Small intestine (tissue), 7 donors: ENCODE data around the gene DIP2B. TPM values are rescaled to one million over a fixed set of nuclear protein-coding genes. Genes with fewer than 3 reads are reported as not detected.
A peak's percentile ranks its signal among the peaks of the same experiment; 100 is the strongest.
"Not testable (repeated sequence)": the region's sequence is repeated elsewhere in the genome, so short reads cannot be mapped to it uniquely, and the experiment has no call there.

Source experiments
- DNase-seq, 2 donors: peaks; one replicate each; pipeline versions ENCODE4 v3.0.0 to v3.0.0-alpha.2; 2013
- FAIRE-seq: peaks from 2 replicates; lab custom pipeline; 2012; peaks lifted over from hg19 to GRCh38; lab: Jason Lieb, UNC
- H3K27ac ChIP-seq, 3 donors: one replicate each; pipeline ENCODE4 v1.5.1; 2013; ENCODE audit warnings: low read length in 2 of 3, mild to moderate bottlenecking in 2 of 3, control low read depth in 1 of 3, inconsistent platforms in 1 of 3, low read depth in 1 of 3, moderate library complexity in 1 of 3
- H3K27me3 ChIP-seq, 3 donors: one replicate each; pipeline ENCODE4 v1.6.1; 2013; ENCODE audit warnings: low read length in 3 of 3, inconsistent platforms in 1 of 3; ENCODE audit not compliant: control insufficient read depth in 3 of 3, insufficient read depth in 3 of 3
- H3K36me3 ChIP-seq, 3 donors: one replicate each; pipeline ENCODE4 v1.6.1; 2013; ENCODE audit warnings: low read length in 3 of 3, inconsistent platforms in 1 of 3, low read depth in 1 of 3, mild to moderate bottlenecking in 1 of 3, moderate library complexity in 1 of 3; ENCODE audit not compliant: control insufficient read depth in 3 of 3, insufficient read depth in 2 of 3
- H3K4me1 ChIP-seq, 3 donors: one replicate each; pipeline ENCODE4 v1.6.1; 2013; ENCODE audit warnings: low read length in 2 of 3, inconsistent platforms in 1 of 3, low read depth in 1 of 3, mild to moderate bottlenecking in 1 of 3, moderate library complexity in 1 of 3; ENCODE audit not compliant: control insufficient read depth in 3 of 3, insufficient read depth in 2 of 3
- H3K4me3 ChIP-seq, 3 donors: one replicate each; pipeline ENCODE4 v1.5.1; 2013; ENCODE audit warnings: low read length in 3 of 3, control low read depth in 1 of 3, inconsistent platforms in 1 of 3, low read depth in 1 of 3, mild to moderate bottlenecking in 1 of 3, moderate library complexity in 1 of 3
- H3K9me3 ChIP-seq, 2 donors: one replicate each; pipeline ENCODE4 v1.6.1; 2013; ENCODE audit warnings: low read depth in 1 of 2, low read length in 1 of 2; ENCODE audit not compliant: control insufficient read depth in 2 of 2, insufficient read depth in 1 of 2
- WGBS, 3 donors: extraction: QIAGEN DNeasy Blood & Tissue Kit; methylation state at CpG; one replicate each; pipeline ENCODE4 v1.1.7; 2013; 5-methylcytosine and 5-hydroxymethylcytosine counted together
- polyA plus RNA-seq, 4 donors: library from polyadenylated mRNA; stranded (reverse) in 3 of 4; unstranded in 1 of 4; fragments of 200-250 nt in 3 of 4; fragments of 120-200 nt in 1 of 4; gene quantifications; one replicate each; pipeline versions ENCODE4 v1.2.1 to v1.2.3, GENCODE V29; 2013
- donor health status: healthy with polysubstance abuse.
- donor health status: control.
- donor health status: control.
- donor health status: Bipolar disorder and iron deficiency.
- donor health status: healthy.

The DIP2B gene
- polyA plus RNA-seq, 4 donors = 6.3 to 18.1 (median 6.9) TPM

GRCh38 chr12:50681064-50681463 is 176.3 kb downstream of the DIP2B start:
- not testable (repeated sequence) for H3K4me1 ChIP-seq, H3K9me3 ChIP-seq, FAIRE-seq, H3K4me3 ChIP-seq, H3K27me3 ChIP-seq, DNase-seq, H3K27ac ChIP-seq
- 93 to 97% (median 97%) methylated on average over 3 of the region's 3 CpGs for WGBS, 3 donors
- H3K36me3 ChIP-seq = peaks cover 5 to 35% (median 10%) of the 10 kb centered on the region in 3 donors

GRCh38 chr12:50685641-50686040 is 180.9 kb downstream of the DIP2B start:
- Histone ChIP-seq H3K36me3 (peaks cover 7 to 41% (median 10%) of the 10 kb centered on the region in 3 donors), H3K4me3 (no peak overlapping the region), H3K4me1 (no peaks in the 10 kb centered on the region), H3K27ac (no peak overlapping the region), H3K27me3 (no peaks in the 10 kb centered on the region), H3K9me3 (no peaks in the 10 kb centered on the region)
- WGBS, 3 donors = 86 to 98% (median 90%) methylated on average over 1 of the region's 1 CpG
- FAIRE-seq (no peak), DNase-seq (no peak)

- whole genome bisulfite sequencing, 3 donors = 95 to 98% (median 96%) methylated on average over 4 of the region's 4 CpGs
- Histone ChIP-seq H3K27me3 (no peaks in the 10 kb centered on the region), H3K4me3 (no peak overlapping the region), H3K9me3 (no peaks in the 10 kb centered on the region), H3K4me1 (no peaks in the 10 kb centered on the region), H3K27ac (no peak overlapping the region), H3K36me3 (peaks cover 7 to 37% (median 10%) of the 10 kb centered on the region in 3 donors)
- DNase-seq (no peak), FAIRE-seq (no peak)
Observed at GRCh38 chr12:50686406-50686805, 181.6 kb downstream of the DIP2B start.

- Histone ChIP-seq H3K27me3 (no peaks in the 10 kb centered on the region), H3K4me1 (no peaks in the 10 kb centered on the region), H3K4me3 (no peak overlapping the region), H3K9me3 (no peaks in the 10 kb centered on the region), H3K27ac (no peak overlapping the region), H3K36me3 (peaks cover 7 to 40% (median 10%) of the 10 kb centered on the region in 3 donors)
- DNase-seq (no peak), FAIRE-seq (no peak)
- 95 to 97% (median 96%) methylated on average over 2 of the region's 2 CpGs for WGBS, 3 donors
Observed at GRCh38 chr12:50686976-50687375, 182.2 kb downstream of the DIP2B start.

- H3K27ac ChIP-seq = no peak overlapping the region
- H3K36me3 ChIP-seq = peaks cover 2 to 42% (median 14%) of the 10 kb centered on the region in 3 donors
- no peak for FAIRE-seq
- no peaks in the 10 kb centered on the region for H3K4me1 ChIP-seq
- DNase-seq = no peak
- H3K4me3 ChIP-seq = no peak overlapping the region
- 69 to 89% (median 89%) methylated on average over 1 of the region's 1 CpG for WGBS, 3 donors
- no peaks in the 10 kb centered on the region for H3K9me3 ChIP-seq
- no peaks in the 10 kb centered on the region for H3K27me3 ChIP-seq
Observed at GRCh38 chr12:50689437-50689836, 184.7 kb downstream of the DIP2B start.

GRCh38 chr12:50690925-50691324 is 186.1 kb downstream of the DIP2B start:
- Histone ChIP-seq H3K27ac (no peak overlapping the region), H3K4me3 (no peak overlapping the region), H3K36me3 (peaks cover 2 to 39% (median 12%) of the 10 kb centered on the region in 3 donors), H3K27me3 (no peaks in the 10 kb centered on the region), H3K9me3 (no peaks in the 10 kb centered on the region), H3K4me1 (no peaks in the 10 kb centered on the region)
- no peak for FAIRE-seq
- WGBS, 3 donors = 17 to 45% (median 32%) methylated on average over 3 of the region's 3 CpGs
- peak in 1 of 2 donors; percentile 9 for DNase-seq

- no peaks in the 10 kb centered on the region for H3K9me3 ChIP-seq
- 78 to 87% (median 81%) methylated on average over 4 of the region's 4 CpGs for WGBS, 3 donors
- H3K4me3 ChIP-seq = no peak overlapping the region
- peaks cover 3 to 41% (median 11%) of the 10 kb centered on the region in 3 donors for H3K36me3 ChIP-seq
- no peak for FAIRE-seq
- H3K27ac ChIP-seq = no peak overlapping the region
- H3K27me3 ChIP-seq = no peaks in the 10 kb centered on the region
- DNase-seq = no peak
- H3K4me1 ChIP-seq = peaks cover 0 to 5% (median 0%) of the 10 kb centered on the region in 3 donors
Observed at GRCh38 chr12:50695961-50696360, 191.2 kb downstream of the DIP2B start.

- H3K4me1 ChIP-seq = peaks cover 0 to 5% (median 0%) of the 10 kb centered on the region in 3 donors
- H3K4me3 ChIP-seq = no peak overlapping the region
- 93 to 95% (median 95%) methylated on average over 7 of the region's 7 CpGs for WGBS, 3 donors
- DNase-seq (no peak), FAIRE-seq (no peak)
- H3K27ac ChIP-seq = no peak overlapping the region
- peaks cover 3 to 44% (median 11%) of the 10 kb centered on the region in 3 donors for H3K36me3 ChIP-seq
- no peaks in the 10 kb centered on the region for H3K27me3 ChIP-seq
- H3K9me3 ChIP-seq = no peaks in the 10 kb centered on the region
Observed at GRCh38 chr12:50696931-50697330, 192.1 kb downstream of the DIP2B start.

GRCh38 chr12:50699154-50699553 is 194.4 kb downstream of the DIP2B start:
- H3K4me1 ChIP-seq = peaks cover 0 to 5% (median 0%) of the 10 kb centered on the region in 3 donors
- H3K9me3 ChIP-seq = no peaks in the 10 kb centered on the region
- peak; percentile 28 to 78 for DNase-seq
- H3K27me3 ChIP-seq = no peaks in the 10 kb centered on the region
- no peak overlapping the region for H3K27ac ChIP-seq
- no peak for FAIRE-seq
- H3K4me3 ChIP-seq = no peak overlapping the region
- 83 to 100% (median 88%) methylated on average over 1 of the region's 1 CpG for WGBS, 3 donors
- peaks cover 3 to 44% (median 10%) of the 10 kb centered on the region in 3 donors for H3K36me3 ChIP-seq
